HepG2 (cell line): ENCODE data around the gene FAS. TPM values are rescaled to one million over a fixed set of nuclear protein-coding genes. Genes with fewer than 3 reads are reported as not detected.

Experiments used
- ATAC-seq: fragments of 200-7000 bp; cut with Tn5 transposase; 3 replicates; pipeline ENCODE4 v1.9.1; 2020; ENCODE audit warnings: mild to moderate bottlenecking, moderate library complexity
- BruUV-seq: library from RNA; stranded (reverse); fragments of 400-500 nt; replicated peaks from 2 replicates; lab custom pipeline; 2021; lab: Mats Ljungman, UMichigan
- CTCF ChIA-PET: fragments of 300-600 bp; formaldehyde crosslinking; extraction: SDS; loops from one replicate; lab custom pipeline; 2021; ENCODE audit warnings: low total read pairs, inconsistent platforms, low intra/inter-chr PET ratio; lab: Yijun Ruan, JAX
- POLR2A ChIA-PET: fragments of 350-600 bp; sonication (Branson Sonifier 250); formaldehyde crosslinking; loops from one replicate; lab custom pipeline; 2020; ENCODE audit warnings: antibody characterized with exemption, inconsistent platforms; lab: Yijun Ruan, JAX
- DNase-seq: peaks from one replicate; pipeline ENCODE4 v3.0.0-alpha.2; 2015; ENCODE audit warnings: low spot score
- FAIRE-seq: peaks from 3 replicates; lab custom pipeline; 2011; peaks lifted over from hg19 to GRCh38; lab: Jason Lieb, UNC
- H2AFZ ChIP-seq: one replicate; pipeline ENCODE4 v1.6.1; 2011; ENCODE audit warnings: low read length, inconsistent platforms
- H3K27ac ChIP-seq: fragments of 300-600 bp; 3 replicates; pipeline ENCODE4 v1.8.0; 2011; ENCODE audit warnings: mixed run types, mild to moderate bottlenecking, mixed read lengths, low read length, inconsistent platforms; ENCODE audit not compliant: insufficient read depth; ENCODE audit errors: extremely low read length
- H3K27me3 ChIP-seq, 2 experiments: fragments of 200-600 bp in 1 of 2; 2 replicates in 1 of 2; 3 replicates in 1 of 2; pipeline versions ENCODE4 v1.6.0 to v1.8.0; 2011; ENCODE audit warnings: low read length in 2 of 2, mild to moderate bottlenecking in 2 of 2, moderate library complexity in 2 of 2, inconsistent platforms in 1 of 2; ENCODE audit not compliant: insufficient read depth in 2 of 2, control insufficient read depth in 1 of 2
- H3K36me3 ChIP-seq, 2 experiments: fragments of 200-600 bp in 1 of 2; replicated peaks in 1 of 2; 2 replicates in 1 of 2; 3 replicates in 1 of 2; pipeline versions ENCODE4 v1.5.1 to v1.8.0; 2011; ENCODE audit warnings: low read length in 2 of 2, inconsistent platforms in 1 of 2; ENCODE audit not compliant: insufficient read depth in 2 of 2, control insufficient read depth in 1 of 2
- H3K4me1 ChIP-seq: 2 replicates; pipeline ENCODE4 v1.5.1; 2012; ENCODE audit warnings: low read length, inconsistent platforms; ENCODE audit not compliant: insufficient read depth
- H3K4me2 ChIP-seq: 2 replicates; pipeline ENCODE4 v1.6.0; 2011; ENCODE audit warnings: low read depth, low read length, inconsistent platforms
- H3K4me3 ChIP-seq, 3 experiments: fragments of 200-600 bp in 1 of 3; sonication (generic), shearing (Covaris generic) in 1 of 3; replicated peaks in 1 of 3; 2 replicates each; pipeline ENCODE4 v1.5.1; 2011 to 2016; ENCODE audit warnings: low read length in 3 of 3, inconsistent platforms in 2 of 3, low read depth in 2 of 3, mild to moderate bottlenecking in 2 of 3, control low read depth in 1 of 3, mixed read lengths in 1 of 3; ENCODE audit not compliant: insufficient read depth in 1 of 3
- H3K79me2 ChIP-seq: one replicate; pipeline ENCODE4 v1.6.1; 2011; ENCODE audit warnings: low read length, inconsistent platforms; ENCODE audit not compliant: insufficient read depth
- H3K9ac ChIP-seq: 2 replicates; pipeline ENCODE4 v1.6.0; 2011; ENCODE audit warnings: mild to moderate bottlenecking, low read depth, low read length, inconsistent platforms; ENCODE audit not compliant: insufficient read depth
- H3K9me3 ChIP-seq: 2 replicates; pipeline ENCODE4 v1.5.1; 2012; ENCODE audit warnings: mild to moderate bottlenecking, low read length
- H4K20me1 ChIP-seq: 2 replicates; pipeline ENCODE4 v1.6.0; 2011; ENCODE audit warnings: inconsistent platforms, mild to moderate bottlenecking, low read length, moderate library complexity; ENCODE audit not compliant: insufficient read depth
- BRCA1 ChIP-seq: sonication (generic); formaldehyde crosslinking; IDR thresholded peaks from 2 replicates; pipeline ENCODE4 v1.4.0; 2020; ENCODE audit warnings: missing genetic modification reagents
- MZF1 ChIP-seq: sonication (generic); formaldehyde crosslinking; IDR thresholded peaks from 2 replicates; pipeline ENCODE4 v1.8.1; 2023; ENCODE audit warnings: mild to moderate bottlenecking, missing genetic modification reagents, borderline replicate concordance
- NR2C2 ChIP-seq: sonication (generic); formaldehyde crosslinking; IDR thresholded peaks from 2 replicates; pipeline ENCODE4 v1.4.0; 2020; ENCODE audit warnings: missing genetic modification reagents, mild to moderate bottlenecking, moderate library complexity, borderline replicate concordance
- RXRB ChIP-seq: IDR thresholded peaks from 2 replicates; pipeline ENCODE4 v1.6.1; 2016; ENCODE audit warnings: borderline replicate concordance, missing genetic modification reagents, missing compliant biosample characterization
- SNAI1 ChIP-seq: sonication (generic); formaldehyde crosslinking; IDR thresholded peaks from 2 replicates; pipeline ENCODE4 v1.5.0; 2020; ENCODE audit warnings: mild to moderate bottlenecking, missing genetic modification reagents, borderline replicate concordance
- ZBTB7A ChIP-seq: sonication (generic); formaldehyde crosslinking; IDR thresholded peaks from 2 replicates; pipeline ENCODE4 v1.8.0; 2022; ENCODE audit warnings: mild to moderate bottlenecking, missing genetic modification reagents
- ZNF512 ChIP-seq: sonication (generic); formaldehyde crosslinking; IDR thresholded peaks from 2 replicates; pipeline ENCODE4 v1.4.0; 2020; ENCODE audit warnings: mild to moderate bottlenecking, missing genetic modification reagents
- ZNF530 ChIP-seq: sonication (generic); formaldehyde crosslinking; IDR thresholded peaks from 2 replicates; pipeline ENCODE4 v1.5.0; 2020; ENCODE audit warnings: low read depth, mild to moderate bottlenecking, missing genetic modification reagents
- ZNF543 ChIP-seq: sonication (generic); formaldehyde crosslinking; IDR thresholded peaks from 2 replicates; pipeline ENCODE4 v1.4.0; 2020; ENCODE audit warnings: mild to moderate bottlenecking, missing genetic modification reagents
- ZNF580 ChIP-seq: IDR thresholded peaks from 2 replicates; pipeline ENCODE4 v1.6.1; 2016; ENCODE audit warnings: low read depth, borderline replicate concordance
- ZNF724P ChIP-seq: sonication (generic); formaldehyde crosslinking; IDR thresholded peaks from 2 replicates; pipeline ENCODE4 v1.8.0; 2022; ENCODE audit warnings: missing genetic modification reagents, borderline replicate concordance
- ZNF772 ChIP-seq: sonication (generic); formaldehyde crosslinking; IDR thresholded peaks from 2 replicates; pipeline ENCODE4 v1.5.0; 2020; ENCODE audit warnings: mild to moderate bottlenecking, missing genetic modification reagents
- ZNF792 ChIP-seq: IDR thresholded peaks from 2 replicates; pipeline ENCODE4 v1.6.1; 2016
- WGBS: methylation state at CpG from one replicate; pipeline ENCODE4 v1.1.6; 2017; ENCODE audit warnings: low lambda C conversion rate; 5-methylcytosine and 5-hydroxymethylcytosine counted together
- in situ Hi-C: cut with HindIII; loops from 2 replicates; pipeline ENCODE4 v1.10.0; 2017; ENCODE audit warnings: low pct_unique_long_range_greater_than_20kb; ENCODE audit not compliant: extremely low pct_ligation_motif_present
- intact Hi-C: fragments of 100-400 bp; cut with micrococcal nuclease; formaldehyde crosslinking; loops from one replicate; pipeline ENCODE4 v1.10.0; 2022; ENCODE audit not compliant: unreplicated experiment
- polyA plus RNA-seq, 8 experiments: library from polyadenylated mRNA; depleted of rRNA in 3 of 8; stranded (reverse) in 7 of 8; unstranded in 1 of 8; fragments of >200 nt; fragmentation: Illumina TruSeq in 4 of 8; extraction: Trizol in 4 of 8; gene quantifications; 2 replicates each; pipeline versions ENCODE4 v1.2.1 to v1.2.3, GENCODE V29; 2011 to 2016; ENCODE audit warnings: low read depth in 4 of 8, missing spikeins in 1 of 8, mixed read lengths in 1 of 8; ENCODE audit not compliant: insufficient read depth in 1 of 8
- total RNA-seq, 5 experiments: library from RNA; depleted of rRNA; stranded (reverse); fragments of >200 nt; fragmentation: Illumina TruSeq; extraction: Trizol; gene quantifications; 2 replicates each; pipeline ENCODE4 v1.2.3, GENCODE V29; 2016; ENCODE audit warnings: low read depth in 1 of 5
- TF ChIP-seq, protein P1 (sequence below): IDR thresholded peaks from 2 replicates; pipeline ENCODE4 v1.6.1; 2018; ENCODE audit warnings: missing genetic modification reagents

Gene FAS
- total and polyA plus RNA-seq, 2 of the 13 experiments (the other 11 are each of a cell fraction or from before 2014, with no cell fraction given), result 5.9 to 17.9 TPM

DNA sequence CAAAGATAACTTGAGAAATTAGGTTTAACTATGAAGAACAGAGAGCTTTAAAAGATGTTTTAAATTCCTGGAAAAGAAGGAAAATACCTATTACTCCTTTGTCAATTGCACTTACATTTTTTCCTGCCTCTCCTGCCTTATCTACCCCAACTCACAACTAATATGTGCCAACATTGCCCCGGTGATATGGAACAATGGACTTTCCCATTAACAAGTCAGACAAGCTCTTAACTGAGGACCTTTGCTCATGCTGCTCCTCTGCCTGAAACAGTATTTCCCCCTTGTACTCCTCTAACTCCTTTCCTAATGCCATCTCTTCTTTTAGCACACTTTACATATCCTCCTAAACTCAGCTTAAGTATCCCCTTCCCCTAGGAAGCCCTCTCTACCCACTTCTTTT, 33.2 kb upstream of the FAS start (continued):
- TF ChIP-seq ZNF512 (CRISPR knock-in tag), result no peak
- TF ChIP-seq MZF1 (CRISPR knock-in tag), result no peak
- no peak for TF ChIP-seq ZNF792 (CRISPR knock-in tag)
- no peak for TF ChIP-seq RXRB (CRISPR knock-in tag)
- TF ChIP-seq ZNF530 (CRISPR knock-in tag), result no peak

- Histone ChIP-seq H3K36me3 (no peaks in the 10 kb centered on the region), H3K79me2 (no peaks in the 10 kb centered on the region), H4K20me1 (no peaks in the 10 kb centered on the region), H3K4me3 (no peak overlapping the region), H3K4me1 (peaks cover 13% of the 10 kb centered on the region), H3K27ac (no peak overlapping the region), H2AFZ (no peak overlapping the region), H3K9ac (no peak overlapping the region), H3K4me2 (no peak overlapping the region), H3K9me3 (no peaks in the 10 kb centered on the region), H3K27me3 (no peaks in the 10 kb centered on the region)
- no peak for TF ChIP-seq SNAI1 (CRISPR knock-in tag)
- no peak for TF ChIP-seq ZBTB7A (CRISPR knock-in tag)
- TF ChIP-seq ZNF772 (CRISPR knock-in tag), result no peak
- TF ChIP-seq BRCA1 (CRISPR knock-in tag), result no peak
- TF ChIP-seq ZNF724P (CRISPR knock-in tag), result no peak
- TF ChIP-seq ZNF543 (CRISPR knock-in tag), result no peak
- TF ChIP-seq, protein P1, sequence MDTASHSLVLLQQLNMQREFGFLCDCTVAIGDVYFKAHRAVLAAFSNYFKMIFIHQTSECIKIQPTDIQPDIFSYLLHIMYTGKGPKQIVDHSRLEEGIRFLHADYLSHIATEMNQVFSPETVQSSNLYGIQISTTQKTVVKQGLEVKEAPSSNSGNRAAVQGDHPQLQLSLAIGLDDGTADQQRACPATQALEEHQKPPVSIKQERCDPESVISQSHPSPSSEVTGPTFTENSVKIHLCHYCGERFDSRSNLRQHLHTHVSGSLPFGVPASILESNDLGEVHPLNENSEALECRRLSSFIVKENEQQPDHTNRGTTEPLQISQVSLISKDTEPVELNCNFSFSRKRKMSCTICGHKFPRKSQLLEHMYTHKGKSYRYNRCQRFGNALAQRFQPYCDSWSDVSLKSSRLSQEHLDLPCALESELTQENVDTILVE (CRISPR knock-in tag), result no peak
- no peak for TF ChIP-seq ZNF580 (CRISPR knock-in tag)
- TF ChIP-seq NR2C2 (CRISPR knock-in tag), result no peak
- BruUV-seq, result no TSS peak
- intact Hi-C loops, result no loop called here
- FAIRE-seq (no peak), DNase-seq (no peak), ATAC-seq (no peak)
- WGBS, result 99% methylated on average over 6 of the region's 6 CpGs
- CTCF ChIA-PET, result no interaction called here
- in situ Hi-C loops, result no loop called here
- POLR2A ChIA-PET, result no interaction called here
Observed at GRCh38 chr10:88958721-88959120, 31.9 kb upstream of the FAS start.
